ENCODE measurements around the gene REELD1.

Gene REELD1

DNA sequence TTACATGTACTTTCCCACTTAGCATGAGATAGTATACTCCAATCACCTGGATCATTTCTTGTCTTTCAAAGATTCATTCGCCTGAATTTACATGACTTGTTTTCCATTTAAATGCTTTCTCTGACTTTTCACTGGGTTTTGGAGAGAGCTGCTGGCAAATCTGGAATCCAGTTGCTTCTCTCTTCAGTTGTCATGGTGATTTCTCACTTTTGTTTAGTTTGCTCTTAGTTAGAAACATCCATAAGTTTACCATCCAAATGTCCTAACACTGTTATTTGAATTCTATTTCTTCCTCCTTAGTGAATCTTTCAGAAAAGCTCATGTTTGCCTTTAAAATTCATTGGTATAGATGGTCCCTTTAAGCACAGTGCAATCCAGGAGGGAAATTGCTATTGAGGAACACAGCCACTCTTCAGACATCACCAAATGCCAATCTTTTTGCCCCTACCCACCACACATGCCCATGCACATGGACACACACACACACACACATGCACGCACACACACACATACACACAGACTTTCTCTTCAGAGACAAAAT lies 51.7 kb downstream of the REELD1 start:
- Mint-ChIP-seq H3K27ac (no peak overlapping the region), H3K27me3 (no peaks in the 10 kb centered on the region), H3K4me1 (no peaks in the 10 kb centered on the region), H3K4me3 (no peak overlapping the region), H3K9me3 (no peaks in the 10 kb centered on the region), H3K36me3 (peaks cover 8% of the 10 kb centered on the region)
- ATAC-seq (ENCODE audit: low read depth) (no peak), DNase-seq (ENCODE audit: low spot score in 2 of 2) (no peak)

DNA sequence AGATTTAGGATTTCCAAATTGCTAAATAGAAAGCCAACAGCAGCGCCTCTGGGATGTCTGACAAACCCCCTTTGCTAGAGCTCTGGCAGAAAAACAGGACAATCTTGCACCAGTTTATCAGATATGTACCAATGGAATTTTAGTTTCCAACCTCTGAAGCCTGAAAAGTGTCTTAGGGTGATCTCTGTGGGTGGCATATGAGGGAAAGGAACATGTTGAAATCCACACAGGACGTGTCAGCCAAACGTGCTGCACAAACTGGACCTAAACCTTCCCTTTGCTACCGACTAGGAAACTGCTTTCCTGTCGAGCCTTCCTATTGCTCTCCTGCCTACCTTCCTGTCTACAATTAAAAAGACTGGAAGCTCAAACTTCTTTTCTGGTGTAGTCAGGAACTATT lies 53.5 kb downstream of the REELD1 start:
- Mint-ChIP-seq H3K27ac (no peak overlapping the region), H3K4me3 (no peak overlapping the region), H3K27me3 (no peaks in the 10 kb centered on the region), H3K9me3 (no peaks in the 10 kb centered on the region), H3K36me3 (peaks cover 7% of the 10 kb centered on the region), H3K4me1 (no peaks in the 10 kb centered on the region)
- ATAC-seq (ENCODE audit: low read depth) (no peak), DNase-seq (ENCODE audit: low spot score in 2 of 2) (no peak)

DNA sequence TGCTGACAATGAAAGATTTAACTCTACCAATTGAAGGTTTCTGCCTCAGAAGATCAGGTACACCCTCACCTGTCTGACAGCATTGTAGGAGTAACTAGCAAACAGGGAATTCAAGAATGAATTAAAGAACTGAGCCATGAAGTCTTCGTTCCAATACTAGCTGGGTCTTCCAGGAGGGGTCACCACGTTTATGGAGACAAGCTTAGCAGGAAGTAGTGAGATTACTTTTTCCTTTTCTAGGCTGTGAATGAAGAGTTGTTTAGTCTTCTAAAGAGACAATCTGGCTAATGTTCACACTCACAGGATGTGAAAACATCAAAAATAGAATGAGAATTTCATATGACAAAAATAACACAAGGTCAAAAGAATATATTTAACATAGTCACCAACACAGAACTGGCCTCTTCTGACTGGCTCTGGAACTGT lies 54.9 kb downstream of the REELD1 start:
- H3K9me3 Mint-ChIP-seq, result no peaks in the 10 kb centered on the region
- no peak for ATAC-seq (ENCODE audit: low read depth)
- peaks cover 3% of the 10 kb centered on the region for H3K36me3 Mint-ChIP-seq
- no peaks in the 10 kb centered on the region for H3K27me3 Mint-ChIP-seq
- no peak overlapping the region for H3K4me3 Mint-ChIP-seq
- DNase-seq (ENCODE audit: low spot score in 2 of 2), result no peak
- no peaks in the 10 kb centered on the region for H3K4me1 Mint-ChIP-seq
- no peak overlapping the region for H3K27ac Mint-ChIP-seq

DNA sequence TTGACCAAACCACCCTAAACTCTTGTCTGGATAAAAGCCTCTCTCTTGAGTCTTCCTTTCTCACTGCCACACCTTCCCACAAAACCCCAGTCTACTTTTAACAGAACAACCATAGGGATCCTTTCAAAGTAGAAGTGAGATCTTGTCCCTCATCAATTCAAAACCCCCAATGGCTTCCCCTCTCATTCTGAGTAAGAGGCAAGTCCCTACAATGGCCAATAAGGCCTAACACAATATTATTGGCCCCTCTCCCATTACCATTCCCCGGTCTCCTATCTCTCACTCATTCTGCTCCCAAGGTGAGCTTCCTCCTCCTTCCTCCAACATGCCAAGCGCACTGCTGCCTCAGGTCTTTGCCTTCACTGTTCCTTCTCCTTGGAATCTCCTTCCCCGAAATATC lies 57.1 kb downstream of the REELD1 start:
- Mint-ChIP-seq H3K9me3 (no peaks in the 10 kb centered on the region), H3K4me3 (no peak overlapping the region), H3K27ac (peak overlapping the region; percentile 1), H3K36me3 (peaks cover 3% of the 10 kb centered on the region), H3K27me3 (no peaks in the 10 kb centered on the region), H3K4me1 (no peaks in the 10 kb centered on the region)
- ATAC-seq (ENCODE audit: low read depth) (no peak), DNase-seq (ENCODE audit: low spot score in 2 of 2) (no peak)

DNA sequence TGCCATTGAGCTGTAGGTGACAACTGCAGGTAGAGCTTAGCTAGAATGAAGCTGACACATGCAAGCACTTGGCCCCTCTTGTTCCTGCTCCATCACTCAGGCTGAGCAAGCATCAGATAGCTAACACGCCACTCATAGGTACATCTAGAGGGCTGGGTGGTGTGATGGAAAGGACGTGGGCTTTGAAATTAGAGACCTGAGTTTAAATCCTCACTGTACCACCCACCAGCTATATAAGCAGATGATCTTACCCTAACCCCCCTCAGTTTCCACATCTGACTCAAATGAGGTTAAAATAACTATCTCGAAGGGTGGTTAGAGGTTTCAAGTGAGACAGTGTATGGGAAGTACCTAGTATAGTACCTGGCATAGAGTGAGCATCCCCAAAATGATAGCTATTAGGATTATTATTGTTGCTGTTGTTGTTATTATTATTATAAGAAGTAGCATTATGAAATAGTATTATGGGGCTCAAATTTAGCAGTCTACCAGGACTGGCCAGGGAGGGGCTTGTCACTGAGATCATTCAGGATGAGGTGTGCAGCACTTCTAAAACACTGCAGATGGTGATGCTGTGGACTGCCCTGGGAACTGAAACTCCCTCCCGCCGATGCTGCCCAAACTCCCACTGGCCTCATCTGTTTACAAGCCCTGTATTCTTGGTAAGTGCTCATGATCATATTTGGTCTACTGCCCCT lies 59.0 kb downstream of the REELD1 start:
- ATAC-seq (ENCODE audit: low read depth), result no peak
- H3K9me3 Mint-ChIP-seq, result no peaks in the 10 kb centered on the region
- DNase-seq (ENCODE audit: low spot score in 2 of 2), result no peak
- H3K4me3 Mint-ChIP-seq, result no peak overlapping the region
- no peak overlapping the region for H3K27ac Mint-ChIP-seq
- peaks cover 2% of the 10 kb centered on the region for H3K36me3 Mint-ChIP-seq
- no peaks in the 10 kb centered on the region for H3K27me3 Mint-ChIP-seq
- no peaks in the 10 kb centered on the region for H3K4me1 Mint-ChIP-seq

DNA sequence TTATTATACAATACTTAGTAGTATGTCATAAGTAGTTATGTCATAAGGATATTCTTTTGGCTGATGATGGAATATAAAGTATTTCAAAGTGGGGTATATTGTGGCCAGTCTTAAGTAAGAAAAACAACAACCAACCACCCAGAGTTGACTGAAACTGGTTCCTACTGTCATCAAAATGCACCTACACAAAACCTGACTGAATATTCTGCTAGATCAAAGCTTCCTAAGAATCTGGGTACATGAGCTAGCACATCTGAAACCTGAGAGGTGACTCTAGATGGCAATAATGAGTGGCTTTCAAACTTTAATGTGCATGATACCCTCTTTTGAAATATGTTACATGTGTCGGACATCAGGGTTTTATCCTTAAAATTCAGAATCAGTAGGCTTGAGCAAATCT lies 60.4 kb downstream of the REELD1 start:
- peaks cover 2% of the 10 kb centered on the region for H3K36me3 Mint-ChIP-seq

DNA sequence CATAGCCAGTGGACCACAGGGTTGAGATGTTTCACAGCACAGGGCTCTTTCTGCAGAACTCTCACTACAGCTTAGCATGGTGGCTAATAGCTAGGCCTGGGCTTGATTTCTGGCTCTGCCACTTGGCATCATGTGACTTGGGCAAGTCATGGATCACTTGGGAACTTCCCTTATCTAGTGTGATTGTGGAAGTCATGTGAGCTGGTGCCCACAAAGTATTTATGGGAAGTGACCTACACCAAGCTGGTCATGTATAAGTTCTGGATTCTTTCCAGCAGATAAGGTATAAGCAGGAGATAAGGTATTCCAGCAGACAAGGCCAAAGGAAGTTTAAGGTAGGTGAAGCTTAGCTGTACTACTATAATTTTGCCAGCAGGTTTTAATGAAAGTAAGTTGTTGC lies 61.0 kb downstream of the REELD1 start:
- DNase-seq (ENCODE audit: low spot score in 2 of 2) (no peak), ATAC-seq (ENCODE audit: low read depth) (no peak)
- Mint-ChIP-seq H3K27me3 (no peaks in the 10 kb centered on the region), H3K27ac (no peak overlapping the region), H3K9me3 (no peaks in the 10 kb centered on the region), H3K4me3 (no peak overlapping the region), H3K4me1 (no peaks in the 10 kb centered on the region), H3K36me3 (peaks cover 2% of the 10 kb centered on the region)

More for the DNA sequence above, 60.4 kb downstream of the REELD1 start:
- H3K9me3 Mint-ChIP-seq, result no peaks in the 10 kb centered on the region
- no peaks in the 10 kb centered on the region for H3K27me3 Mint-ChIP-seq
- no peaks in the 10 kb centered on the region for H3K4me1 Mint-ChIP-seq
- ATAC-seq (ENCODE audit: low read depth) (no peak), DNase-seq (ENCODE audit: low spot score in 2 of 2) (no peak)
- no peak overlapping the region for H3K27ac Mint-ChIP-seq
- no peak overlapping the region for H3K4me3 Mint-ChIP-seq

DNA sequence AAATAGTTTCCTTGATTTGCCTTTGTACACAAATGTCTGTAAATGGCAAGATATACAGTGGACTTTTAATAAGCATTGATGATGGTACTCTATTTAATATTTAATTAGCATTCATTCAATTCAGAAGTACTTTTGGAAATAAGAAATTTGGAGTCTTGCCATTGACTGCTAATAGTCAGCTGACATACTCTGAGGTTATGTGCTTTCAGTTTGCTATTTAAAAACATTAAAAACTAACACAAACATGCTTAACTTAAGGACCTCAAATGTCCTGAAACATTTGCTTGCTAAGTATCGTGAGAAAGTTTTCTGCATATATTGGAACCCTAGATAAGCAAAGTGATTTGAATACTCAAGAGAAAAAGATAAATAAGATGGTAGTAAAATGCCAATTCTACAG lies 64.6 kb downstream of the REELD1 start:
- no peaks in the 10 kb centered on the region for H3K4me1 Mint-ChIP-seq
- no peaks in the 10 kb centered on the region for H3K9me3 Mint-ChIP-seq
- ATAC-seq (ENCODE audit: low read depth), result no peak
- no peak overlapping the region for H3K27ac Mint-ChIP-seq
- DNase-seq (ENCODE audit: low spot score in 2 of 2), result no peak
- H3K36me3 Mint-ChIP-seq, result peaks cover 5% of the 10 kb centered on the region
- no peak overlapping the region for H3K4me3 Mint-ChIP-seq
- H3K27me3 Mint-ChIP-seq, result no peaks in the 10 kb centered on the region

Measured in memory B cell (primary cell).